Vagina (tissue), 2 donors: ENCODE data around the gene S1PR4.

Source experiments
- POLR2A ChIP-seq, 2 donors: fragments of 450-650 bp; IDR thresholded peaks; one replicate each; pipeline ENCODE4 v1.6.1; 2017; ENCODE audit warnings: antibody characterized with exemption in 2 of 2, mild to moderate bottlenecking in 2 of 2, moderate library complexity in 2 of 2
- POLR2AphosphoS5 ChIP-seq, 2 donors: sonication (generic); formaldehyde crosslinking; IDR thresholded peaks; one replicate each; pipeline ENCODE4 v1.9.0; 2017; ENCODE audit warnings: antibody characterized with exemption in 2 of 2, mild to moderate bottlenecking in 2 of 2, low read depth in 1 of 2; ENCODE audit not compliant: insufficient read depth in 1 of 2
- TF ChIP-seq, protein P1 (sequence below), 3 experiments: fragments of 450-650 bp in 2 of 3; fragments of 200-600 bp in 1 of 3; sonication (generic) in 1 of 3; IDR thresholded peaks; one replicate each; pipeline ENCODE4 v1.5.1; 2017 to 2019; ENCODE audit warnings: antibody characterized with exemption in 3 of 3, mild to moderate bottlenecking in 2 of 3, moderate library complexity in 2 of 3

DNA sequence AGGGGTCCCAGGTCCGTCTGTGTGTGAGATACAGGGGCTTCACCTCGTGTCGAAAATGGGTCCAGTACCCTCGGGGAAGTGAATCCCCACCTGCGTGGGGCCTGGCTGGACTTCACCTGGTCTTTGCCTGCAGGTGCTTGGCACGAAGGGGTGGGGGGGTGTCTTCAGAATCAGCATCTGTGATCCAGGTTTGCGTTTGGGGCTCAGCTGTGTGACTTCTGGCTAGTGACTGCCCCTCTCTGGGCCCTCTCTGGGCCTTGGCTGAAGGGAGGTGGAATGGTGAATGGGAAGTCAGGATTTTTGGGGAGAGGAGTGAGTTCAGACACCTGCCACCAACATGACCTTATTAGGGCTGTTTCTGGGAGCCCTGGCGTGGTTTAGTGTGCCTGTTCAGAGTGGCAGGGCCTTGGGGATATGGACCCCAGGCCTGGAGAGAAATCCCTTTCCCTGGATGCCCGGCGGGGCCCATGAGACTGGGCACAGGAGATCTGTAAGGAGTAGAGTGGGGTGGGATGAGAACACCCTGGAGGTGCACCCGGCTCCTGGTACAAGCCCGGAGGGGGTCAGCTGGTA is 48.6 kb downstream of the S1PR4 start:
- TF ChIP-seq, protein P1, sequence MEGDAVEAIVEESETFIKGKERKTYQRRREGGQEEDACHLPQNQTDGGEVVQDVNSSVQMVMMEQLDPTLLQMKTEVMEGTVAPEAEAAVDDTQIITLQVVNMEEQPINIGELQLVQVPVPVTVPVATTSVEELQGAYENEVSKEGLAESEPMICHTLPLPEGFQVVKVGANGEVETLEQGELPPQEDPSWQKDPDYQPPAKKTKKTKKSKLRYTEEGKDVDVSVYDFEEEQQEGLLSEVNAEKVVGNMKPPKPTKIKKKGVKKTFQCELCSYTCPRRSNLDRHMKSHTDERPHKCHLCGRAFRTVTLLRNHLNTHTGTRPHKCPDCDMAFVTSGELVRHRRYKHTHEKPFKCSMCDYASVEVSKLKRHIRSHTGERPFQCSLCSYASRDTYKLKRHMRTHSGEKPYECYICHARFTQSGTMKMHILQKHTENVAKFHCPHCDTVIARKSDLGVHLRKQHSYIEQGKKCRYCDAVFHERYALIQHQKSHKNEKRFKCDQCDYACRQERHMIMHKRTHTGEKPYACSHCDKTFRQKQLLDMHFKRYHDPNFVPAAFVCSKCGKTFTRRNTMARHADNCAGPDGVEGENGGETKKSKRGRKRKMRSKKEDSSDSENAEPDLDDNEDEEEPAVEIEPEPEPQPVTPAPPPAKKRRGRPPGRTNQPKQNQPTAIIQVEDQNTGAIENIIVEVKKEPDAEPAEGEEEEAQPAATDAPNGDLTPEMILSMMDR (IDR thresholded peaks at IDR 0.05): no peak
- TF ChIP-seq POLR2A (IDR thresholded peaks at IDR 0.05) (no peak), POLR2AphosphoS5 (IDR thresholded peaks at IDR 0.05; ENCODE audit: insufficient read depth in 1 of 2, low read depth in 1 of 2) (no peak)
